Liver (tissue), 9 donors: ENCODE measurements around the gene CARM1. TPM values are rescaled to one million over a fixed set of nuclear protein-coding genes. Genes with fewer than 3 reads are reported as not detected.
"Not testable (repeated sequence)": the region's sequence is repeated elsewhere in the genome, so short reads cannot be mapped to it uniquely, and the experiment has no call there.

Experiments
- DNase-seq: peaks from one replicate; pipeline ENCODE4 v3.0.0-alpha.2; 2017; ENCODE audit warnings: low spot score
- H3K27ac ChIP-seq, 2 donors: one replicate each; pipeline ENCODE4 v1.7.0; 2013; ENCODE audit warnings: inconsistent platforms in 2 of 2, low read length in 2 of 2, control low read depth in 1 of 2, low read depth in 1 of 2, mild to moderate bottlenecking in 1 of 2
- H3K27me3 ChIP-seq, 4 donors: one replicate each; pipeline versions ENCODE4 v1.6.1 to v1.7.0; 2013; ENCODE audit warnings: low read length in 3 of 4, inconsistent platforms in 1 of 4, mild to moderate bottlenecking in 1 of 4, moderate library complexity in 1 of 4; ENCODE audit not compliant: control insufficient read depth in 4 of 4, insufficient read depth in 4 of 4
- H3K36me3 ChIP-seq, 4 donors: one replicate each; pipeline versions ENCODE4 v1.6.1 to v1.7.0; 2013; ENCODE audit warnings: low read length in 3 of 4, mild to moderate bottlenecking in 3 of 4, low read depth in 1 of 4, moderate library complexity in 1 of 4; ENCODE audit not compliant: control insufficient read depth in 4 of 4, insufficient read depth in 3 of 4
- H3K4me1 ChIP-seq, 4 donors: one replicate each; pipeline versions ENCODE4 v1.6.1 to v1.7.0; 2013; ENCODE audit warnings: low read length in 3 of 4, mild to moderate bottlenecking in 3 of 4, moderate library complexity in 1 of 4; ENCODE audit not compliant: control insufficient read depth in 4 of 4, insufficient read depth in 4 of 4
- H3K4me3 ChIP-seq, 3 donors: one replicate each; pipeline versions ENCODE4 v1.6.1 to v1.7.0; 2013; ENCODE audit warnings: low read length in 3 of 3, control low read depth in 1 of 3, low read depth in 1 of 3, mild to moderate bottlenecking in 1 of 3
- H3K9ac ChIP-seq, 2 donors: one replicate each; pipeline ENCODE4 v1.7.0; 2013; ENCODE audit warnings: low read length in 2 of 2, mild to moderate bottlenecking in 2 of 2, moderate library complexity in 2 of 2, control low read depth in 1 of 2, low read depth in 1 of 2
- H3K9me3 ChIP-seq, 4 donors: one replicate each; pipeline versions ENCODE4 v1.6.1 to v1.7.0; 2013; ENCODE audit warnings: low read length in 3 of 4; ENCODE audit not compliant: control insufficient read depth in 4 of 4
- ATF3 ChIP-seq: IDR thresholded peaks from 2 replicates; pipeline ENCODE4 v1.6.1; 2016; ENCODE audit warnings: antibody characterized with exemption
- CTCF ChIP-seq: fragments of 150-350 bp; IDR thresholded peaks from 2 replicates; pipeline ENCODE4 v1.5.1; 2017; ENCODE audit warnings: improper control_type of control experiment, low read depth, low read length; ENCODE audit not compliant: missing input control
- EGR1 ChIP-seq, 2 donors: IDR thresholded peaks; 2 replicates each; pipeline ENCODE4 v1.6.1; 2016 to 2018; ENCODE audit warnings: antibody characterized with exemption in 2 of 2, low read depth in 2 of 2
- FOXA1 ChIP-seq: IDR thresholded peaks from 2 replicates; pipeline ENCODE4 v1.6.1; 2016; ENCODE audit warnings: antibody characterized with exemption
- FOXA2 ChIP-seq: IDR thresholded peaks from 2 replicates; pipeline ENCODE4 v1.6.1; 2016; ENCODE audit warnings: antibody characterized with exemption
- GABPA ChIP-seq, 2 donors: IDR thresholded peaks in 1 of 2; conservative IDR thresholded peaks in 1 of 2; 2 replicates each; pipeline ENCODE4 v1.6.1; 2016; ENCODE audit warnings: antibody characterized with exemption in 2 of 2, mild to moderate bottlenecking in 1 of 2, moderate library complexity in 1 of 2
- HNF4A ChIP-seq, 2 donors: conservative IDR thresholded peaks; 2 replicates each; pipeline ENCODE4 v1.6.1; 2016; ENCODE audit warnings: antibody characterized with exemption in 2 of 2, mild to moderate bottlenecking in 2 of 2
- HNF4G ChIP-seq: IDR thresholded peaks from 2 replicates; pipeline ENCODE4 v1.6.1; 2016; ENCODE audit warnings: antibody characterized with exemption
- JUND ChIP-seq, 2 donors: IDR thresholded peaks; 2 replicates each; pipeline ENCODE4 v1.6.1; 2016; ENCODE audit warnings: antibody characterized with exemption in 2 of 2
- MAX ChIP-seq: IDR thresholded peaks from 2 replicates; pipeline ENCODE4 v1.6.1; 2016; ENCODE audit warnings: antibody characterized with exemption
- NR2F2 ChIP-seq: IDR thresholded peaks from 2 replicates; pipeline ENCODE4 v1.6.1; 2016; ENCODE audit warnings: antibody characterized with exemption
- RAD21 ChIP-seq, 2 donors: IDR thresholded peaks; 2 replicates each; pipeline ENCODE4 v1.6.1; 2016; ENCODE audit warnings: antibody characterized with exemption in 2 of 2, mild to moderate bottlenecking in 2 of 2
- REST ChIP-seq: IDR thresholded peaks from 2 replicates; pipeline ENCODE4 v1.6.1; 2016; ENCODE audit warnings: antibody characterized with exemption, mild to moderate bottlenecking
- RXRA ChIP-seq, 2 donors: IDR thresholded peaks; 2 replicates each; pipeline ENCODE4 v1.6.1; 2017 to 2018; ENCODE audit warnings: antibody characterized with exemption in 2 of 2, mild to moderate bottlenecking in 1 of 2
- SP1 ChIP-seq: IDR thresholded peaks from 2 replicates; pipeline ENCODE4 v1.6.1; 2018; ENCODE audit warnings: antibody characterized with exemption, mild to moderate bottlenecking
- TAF1 ChIP-seq: conservative IDR thresholded peaks from 2 replicates; pipeline ENCODE4 v1.6.1; 2016; ENCODE audit warnings: antibody characterized with exemption, mild to moderate bottlenecking
- YY1 ChIP-seq: IDR thresholded peaks from 2 replicates; pipeline ENCODE4 v1.6.1; 2016; ENCODE audit warnings: antibody characterized with exemption, mild to moderate bottlenecking
- ZBTB33 ChIP-seq: IDR thresholded peaks from 2 replicates; pipeline ENCODE4 v1.6.1; 2016; ENCODE audit warnings: antibody characterized with exemption
- WGBS: extraction: QIAGEN DNeasy Blood & Tissue Kit; methylation state at CpG from one replicate; pipeline ENCODE4 v1.1.7; 2013; 5-methylcytosine and 5-hydroxymethylcytosine counted together
- polyA plus RNA-seq, 2 donors: library from polyadenylated mRNA; stranded (reverse) in 1 of 2; unstranded in 1 of 2; fragments of 200-250 nt in 1 of 2; fragments of >200 nt in 1 of 2; fragmentation: Nextera tagmentation in 1 of 2; extraction: Ambion mirVana in 1 of 2; gene quantifications; one replicate each; pipeline versions ENCODE4 v1.2.1 to v1.2.3, GENCODE V29; 2013 to 2015
- total RNA-seq, 2 donors: library from RNA; depleted of rRNA; stranded (reverse); fragments of >200 nt; gene quantifications; one replicate each; pipeline ENCODE4 v1.2.3, GENCODE V29; 2014
- donor health status: healthy.
- donor health status: healthy.
- donor health status: healthy.
- donor health status: healthy.
- donor health status: healthy.

Gene CARM1
- total and polyA plus RNA-seq, 4 donors, result 5.1 to 18.3 (median 15.1) TPM

DNA sequence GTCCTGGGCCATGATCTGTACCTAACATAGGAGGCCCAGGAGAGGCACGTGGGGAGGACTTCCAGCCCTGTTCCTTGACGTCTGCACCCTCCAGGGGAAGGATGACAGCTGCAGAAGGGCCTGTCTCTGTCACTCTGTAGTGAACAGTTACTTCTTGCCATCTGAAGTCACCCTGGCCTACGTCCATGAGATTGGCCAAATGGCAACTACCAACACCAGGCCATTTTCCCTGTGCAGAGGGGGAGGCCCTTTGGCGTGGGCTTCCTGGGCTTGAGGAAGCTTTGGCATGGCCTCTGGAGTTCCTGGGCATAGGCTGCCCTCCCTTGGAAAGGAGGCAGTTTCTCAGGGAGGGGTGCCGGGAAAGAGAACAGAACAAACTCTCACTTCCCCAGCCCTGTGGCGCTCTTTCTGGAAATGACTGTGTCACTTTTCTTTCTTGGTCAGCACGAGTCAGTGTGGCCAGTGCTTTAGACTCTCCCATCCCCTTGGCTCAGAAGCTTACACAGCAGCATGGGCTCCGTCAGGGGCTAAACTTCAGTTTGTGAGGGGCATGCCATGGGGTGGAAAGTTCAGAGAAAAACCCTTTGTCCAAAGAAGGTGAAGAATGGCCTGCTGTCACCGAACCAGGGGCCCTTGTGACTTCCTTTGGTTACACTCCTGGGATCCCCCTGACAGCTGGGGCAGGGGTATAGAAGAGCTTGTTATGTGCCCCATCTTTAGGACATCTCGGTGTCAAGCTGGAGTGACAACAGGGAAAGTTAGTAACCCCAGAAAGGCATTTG is 5.3 kb downstream of the CARM1 start:
- Histone ChIP-seq H3K9ac (no peak overlapping the region), H3K36me3 (no peaks in the 10 kb centered on the region), H3K9me3 (no peaks in the 10 kb centered on the region), H3K4me3 (no peak overlapping the region), H3K27me3 (no peaks in the 10 kb centered on the region), H3K27ac (peak overlapping the region in 1 of 2 donors; percentile 23), H3K4me1 (peaks cover 15 to 29% (median 22%) of the 10 kb centered on the region in 4 donors)
- DNase-seq, result no peak
- no peak for TF ChIP-seq FOXA2
- no peak for TF ChIP-seq EGR1 (IDR thresholded peaks at IDR 0.05; ENCODE audit: low read depth in 2 of 2)
- 81% methylated on average over 10 of the region's 10 CpGs for WGBS

DNA sequence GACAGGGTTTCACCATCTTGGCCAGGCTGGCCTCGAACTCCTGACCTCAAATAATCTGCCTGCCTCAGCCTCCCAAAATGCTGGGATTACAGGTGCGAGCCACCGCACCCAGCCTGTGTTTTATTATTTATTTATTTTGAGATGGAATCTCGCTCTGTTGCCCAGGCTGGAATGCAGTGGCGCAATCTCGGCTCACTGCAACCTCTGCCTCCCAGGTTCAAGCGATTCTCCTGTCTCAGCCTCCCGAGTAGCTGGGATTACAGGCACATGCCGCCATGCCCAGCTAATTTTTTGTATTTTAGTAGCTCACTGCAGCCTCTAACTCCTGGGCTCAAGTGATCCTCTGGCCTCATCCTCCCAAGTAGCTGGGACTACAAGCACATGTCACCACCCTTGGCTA is 6.3 kb downstream of the CARM1 start:
- WGBS, result 94% methylated on average over 9 of the region's 9 CpGs
- H3K9me3 ChIP-seq, H3K27me3 ChIP-seq, H3K9ac ChIP-seq, H3K27ac ChIP-seq, H3K4me3 ChIP-seq, DNase-seq, H3K36me3 ChIP-seq: not testable (repeated sequence)
- H3K4me1 ChIP-seq, result peaks cover 14 to 31% (median 23%) of the 10 kb centered on the region in 4 donors

DNA sequence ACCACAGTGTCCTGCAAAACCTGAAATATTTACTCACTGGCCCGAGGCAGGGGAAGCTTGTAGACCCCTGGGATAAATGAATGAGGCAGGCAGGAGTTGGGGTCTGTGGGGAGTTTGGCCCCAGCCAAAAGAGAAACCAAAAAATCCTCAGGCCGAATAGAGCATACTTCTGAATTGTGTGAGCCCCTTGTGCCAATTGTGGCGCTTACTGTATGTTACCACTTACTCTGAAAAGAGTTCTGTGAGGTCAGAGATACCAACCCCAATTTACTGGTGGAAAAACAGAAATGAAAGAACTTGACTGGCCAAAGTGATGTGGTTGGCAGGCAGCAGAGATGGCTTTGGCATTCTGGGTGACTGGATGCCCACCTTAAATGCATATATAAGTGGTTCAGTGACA is 6.9 kb downstream of the CARM1 start:
- no peak overlapping the region for H3K27ac ChIP-seq
- H3K9me3 ChIP-seq, result no peaks in the 10 kb centered on the region
- H3K27me3 ChIP-seq, result no peaks in the 10 kb centered on the region
- peaks cover 14 to 27% (median 20%) of the 10 kb centered on the region in 4 donors for H3K4me1 ChIP-seq
- H3K4me3 ChIP-seq, result no peak overlapping the region
- TF ChIP-seq CTCF, result no peak
- no peak for TF ChIP-seq ZBTB33
- no peak for TF ChIP-seq MAX
- TF ChIP-seq GABPA (IDR thresholded peaks at IDR 0.05 in 1 of 2, conservative IDR thresholded peaks at IDR 0.05 in 1 of 2), result no peak
- no peak for TF ChIP-seq EGR1 (IDR thresholded peaks at IDR 0.05; ENCODE audit: low read depth in 2 of 2)
- TF ChIP-seq ATF3, result no peak
- no peak for TF ChIP-seq RAD21 (IDR thresholded peaks at IDR 0.05)
- no peak for TF ChIP-seq RXRA (IDR thresholded peaks at IDR 0.05)
- no peak for TF ChIP-seq REST
- no peak for TF ChIP-seq TAF1
- TF ChIP-seq HNF4A (conservative IDR thresholded peaks at IDR 0.05), result no peak
- TF ChIP-seq FOXA1, result no peak
- no peak for TF ChIP-seq YY1
- no peak for TF ChIP-seq JUND (IDR thresholded peaks at IDR 0.05)
- TF ChIP-seq SP1, result no peak
- no peak for TF ChIP-seq FOXA2
- no peak for TF ChIP-seq NR2F2
- TF ChIP-seq HNF4G, result no peak
- H3K9ac ChIP-seq, result no peak overlapping the region
- H3K36me3 ChIP-seq, result no peaks in the 10 kb centered on the region
- 94% methylated on average over 3 of the region's 3 CpGs for WGBS
- DNase-seq, result no peak
